Astrocyte of the spinal cord (primary cell): ENCODE measurements around the gene ANTXR1.

Source experiments
- DNase-seq: peaks from one replicate; pipeline ENCODE4 v3.0.0; 2011; ENCODE audit warnings: low read depth, low spot score
- H3K4me3 ChIP-seq: 2 replicates; pipeline ENCODE4 v1.5.1; 2011; ENCODE audit warnings: low read depth, mild to moderate bottlenecking, low read length, moderate library complexity
- CTCF ChIP-seq: IDR thresholded peaks from 2 replicates; pipeline ENCODE4 v1.5.1; 2012; ENCODE audit warnings: low read depth, mild to moderate bottlenecking, low read length, inconsistent platforms
- in situ Hi-C: cut with HindIII; loops from 2 replicates; pipeline ENCODE4 v1.10.0; 2017; ENCODE audit warnings: low sequenced_read_pairs

The ANTXR1 gene

GRCh38 chr2:68997401-68997800 is 15.6 kb upstream of the ANTXR1 start:
- no peak overlapping the region for H3K4me3 ChIP-seq
- in situ Hi-C loops, result no loop called here
- no peak for TF ChIP-seq CTCF
- DNase-seq, result no peak

GRCh38 chr2:69001879-69002278 is 11.1 kb upstream of the ANTXR1 start:
- in situ Hi-C loops, result no loop called here
- no peak overlapping the region for H3K4me3 ChIP-seq
- no peak for DNase-seq
- TF ChIP-seq CTCF, result no peak

GRCh38 chr2:69003731-69004130 is 9.2 kb upstream of the ANTXR1 start:
- in situ Hi-C loops, result no loop called here
- no peak overlapping the region for H3K4me3 ChIP-seq
- no peak for TF ChIP-seq CTCF

GRCh38 chr2:69007169-69007568 is 5.8 kb upstream of the ANTXR1 start:
- DNase-seq, result no peak
- H3K4me3 ChIP-seq, result no peak overlapping the region

More at GRCh38 chr2:69003731-69004130, 9.2 kb upstream of the ANTXR1 start:
- DNase-seq, result no peak

DNA sequence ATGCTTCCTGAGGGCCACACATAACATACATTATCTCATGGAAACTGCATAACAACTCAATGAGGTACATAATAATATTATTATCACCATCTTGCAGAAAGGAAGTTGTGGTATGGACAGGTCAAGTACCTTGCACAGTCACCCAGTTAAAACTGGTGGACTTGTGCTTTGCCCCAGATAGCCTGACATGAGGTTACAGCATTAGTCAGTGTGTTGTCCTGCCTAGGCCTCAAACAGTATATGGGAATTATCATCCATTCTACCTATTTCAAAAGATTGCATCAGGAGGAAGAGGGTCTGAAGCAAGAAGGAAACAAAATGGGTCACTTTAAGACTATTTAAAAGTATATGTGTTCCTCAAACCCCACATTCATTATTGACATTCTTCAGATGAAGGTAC is 5.4 kb upstream of the ANTXR1 start:
- DNase-seq, result no peak
- no peak overlapping the region for H3K4me3 ChIP-seq
- TF ChIP-seq CTCF, result no peak
- in situ Hi-C loops, result no loop called here

More at GRCh38 chr2:69007169-69007568, 5.8 kb upstream of the ANTXR1 start:
- in situ Hi-C loops, result no loop called here
- TF ChIP-seq CTCF, result no peak

- no peak for DNase-seq
- H3K4me3 ChIP-seq, result no peak overlapping the region
- TF ChIP-seq CTCF, result no peak
- in situ Hi-C loops, result no loop called here
These were observed 2.4 kb upstream of the ANTXR1 start for GRCh38 chr2:69010437-69011194.
